ENCODE results near the gene SPATS2.
"Not testable (repeated sequence)": the region's sequence is repeated elsewhere in the genome, so short reads cannot be mapped to it uniquely, and the experiment has no call there.

Gene SPATS2

DNA sequence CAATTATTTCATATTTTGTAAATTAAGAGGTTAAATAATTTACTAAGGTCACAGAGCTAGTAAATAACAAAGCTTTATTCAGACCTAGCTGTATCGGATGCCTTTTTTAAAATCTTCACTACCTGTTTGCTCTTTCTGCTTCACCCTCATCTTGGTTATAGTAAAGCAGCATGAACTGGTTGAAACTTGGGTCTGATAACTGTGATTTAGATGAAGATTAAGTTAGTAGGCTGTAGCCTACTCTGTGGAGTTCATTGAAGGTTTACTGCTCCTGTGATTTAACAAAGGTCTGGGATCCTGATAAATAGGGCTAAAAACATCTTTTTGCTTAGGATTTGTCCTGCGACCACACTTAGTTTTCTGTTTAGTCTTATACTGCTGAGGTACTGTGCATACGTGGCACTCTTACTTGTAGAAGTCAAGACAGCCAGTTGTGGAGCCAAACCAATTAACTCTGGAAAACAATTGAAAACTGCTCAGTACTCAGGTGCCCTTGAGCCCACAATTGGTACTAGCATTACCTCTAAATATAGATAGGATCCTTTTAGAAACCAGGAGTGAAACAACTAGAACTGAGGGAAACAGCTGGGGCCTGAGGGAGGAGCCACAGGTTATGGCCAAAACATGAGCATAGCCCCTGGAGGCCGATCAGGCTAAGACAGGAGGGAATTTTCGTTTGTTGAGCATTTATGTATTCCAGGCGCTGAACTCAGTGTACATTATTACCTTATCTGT lies 2.3 kb downstream of the SPATS2 start:
- Mint-ChIP-seq H3K27ac (peak overlapping the region in 1 of 2 donors; percentile 63), H3K36me3 (ENCODE audit: insufficient read depth) (peaks cover 16% of the 10 kb centered on the region), H3K27me3 (no peaks in the 10 kb centered on the region), H3K4me1 (ENCODE audit: low read depth in 2 of 2) (peaks cover 12 to 20% of the 10 kb centered on the region in 2 donors), H3K4me3 (peak overlapping the region in 1 of 2 donors; percentile 13), H3K9me3 (no peaks in the 10 kb centered on the region)
- ATAC-seq (replicated peaks) (no peak), DNase-seq (no peak)

DNA sequence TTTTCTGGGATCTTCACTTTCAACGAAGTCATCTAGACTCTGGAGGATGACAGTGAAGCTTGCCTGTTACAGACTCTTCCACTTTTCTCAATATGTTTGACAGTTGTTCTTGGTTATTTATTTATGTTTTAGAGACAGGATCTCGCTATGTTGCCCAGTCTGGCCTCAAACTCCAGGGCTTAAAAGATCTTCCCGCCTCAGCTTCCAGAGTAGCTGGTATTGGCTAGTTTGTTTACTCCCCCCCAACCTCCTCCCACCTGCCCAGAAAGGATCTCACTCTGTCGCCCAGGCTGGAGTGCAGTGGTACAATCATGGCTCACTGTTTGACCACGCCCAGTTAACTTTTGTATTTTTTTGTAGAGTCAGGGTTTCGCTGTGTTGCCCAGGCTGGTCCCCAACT lies 3.3 kb downstream of the SPATS2 start:
- ATAC-seq (replicated peaks): no peak
- Mint-ChIP-seq H3K9me3 (no peaks in the 10 kb centered on the region), H3K36me3 (ENCODE audit: insufficient read depth) (peaks cover 16% of the 10 kb centered on the region), H3K4me1 (ENCODE audit: low read depth in 2 of 2) (peaks cover 12 to 23% of the 10 kb centered on the region in 2 donors), H3K27me3 (no peaks in the 10 kb centered on the region), H3K27ac (no peak overlapping the region), H3K4me3 (no peak overlapping the region)
- no peak for DNase-seq

DNA sequence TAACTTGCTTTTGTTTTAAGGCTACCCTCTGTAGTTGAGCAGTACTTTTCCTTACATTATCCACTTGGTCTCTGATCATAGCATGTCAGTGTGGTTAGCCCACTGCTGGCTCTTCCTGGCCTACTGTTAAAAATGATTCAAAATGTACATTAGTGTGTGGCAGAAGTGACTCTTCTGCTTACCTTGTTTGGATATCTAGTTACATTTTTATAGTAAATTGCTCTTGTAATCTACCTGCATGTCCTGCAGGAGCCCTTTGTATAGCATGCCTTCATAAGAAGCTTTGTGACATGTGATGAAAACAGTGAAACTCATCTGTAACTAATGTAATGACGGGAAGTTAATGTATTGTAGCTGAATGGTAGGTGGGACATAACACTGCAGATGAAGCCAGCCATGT lies 8.1 kb downstream of the SPATS2 start:
- Mint-ChIP-seq H3K4me1 (ENCODE audit: low read depth in 2 of 2) (peaks cover 2 to 7% of the 10 kb centered on the region in 2 donors), H3K27me3 (no peaks in the 10 kb centered on the region), H3K9me3 (no peaks in the 10 kb centered on the region), H3K36me3 (ENCODE audit: insufficient read depth) (peaks cover 4% of the 10 kb centered on the region), H3K27ac (no peak overlapping the region), H3K4me3 (no peak overlapping the region)
- DNase-seq (no peak), ATAC-seq (replicated peaks) (no peak)

DNA sequence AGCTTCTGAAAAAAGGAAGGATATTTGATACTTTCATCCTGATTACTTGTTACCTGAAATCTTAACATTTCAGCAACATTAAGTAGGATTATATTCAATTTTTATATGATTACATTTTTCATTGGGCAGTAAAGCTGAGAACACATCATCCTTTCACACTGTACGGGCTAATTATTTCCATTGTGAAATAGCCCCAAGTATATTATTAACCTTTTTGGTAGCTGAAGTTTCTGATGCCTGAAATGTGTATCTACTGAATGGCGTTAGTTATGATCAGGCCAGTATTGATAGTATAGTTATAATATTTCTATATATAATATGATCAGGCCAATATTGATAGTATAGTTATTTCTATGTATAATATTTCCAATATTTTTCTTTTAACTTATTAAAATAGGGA lies 10.1 kb downstream of the SPATS2 start:
- ATAC-seq (replicated peaks): no peak
- DNase-seq: no peak
- Mint-ChIP-seq H3K4me1 (ENCODE audit: low read depth in 2 of 2) (peaks cover 0 to 9% of the 10 kb centered on the region in 2 donors), H3K9me3 (no peaks in the 10 kb centered on the region), H3K4me3 (no peak overlapping the region), H3K27me3 (no peaks in the 10 kb centered on the region), H3K36me3 (ENCODE audit: insufficient read depth) (peaks cover 4% of the 10 kb centered on the region), H3K27ac (no peak overlapping the region)

DNA sequence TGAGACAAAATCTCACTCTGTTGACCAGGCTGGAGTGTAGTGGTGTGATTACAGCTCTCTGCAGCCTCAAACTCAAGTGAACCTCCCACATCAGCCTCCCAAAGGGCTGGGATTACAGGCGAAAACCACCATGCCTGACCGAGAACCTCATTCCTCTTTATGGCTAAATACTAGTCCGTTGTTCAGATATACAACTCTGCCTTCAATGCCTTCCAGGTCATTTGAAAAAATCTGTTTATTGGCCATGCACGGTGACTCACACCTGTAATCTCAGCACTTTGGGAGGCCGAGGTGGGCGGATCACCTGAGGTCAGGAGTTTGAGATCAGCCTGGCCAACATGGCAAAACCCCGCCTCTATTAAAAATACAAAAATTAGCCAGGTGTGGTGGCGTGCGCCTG lies 12.9 kb downstream of the SPATS2 start:
- DNase-seq; H3K27me3 Mint-ChIP-seq; H3K4me3 Mint-ChIP-seq; H3K9me3 Mint-ChIP-seq; H3K36me3 Mint-ChIP-seq (ENCODE audit: insufficient read depth); H3K4me1 Mint-ChIP-seq (ENCODE audit: low read depth in 2 of 2); ATAC-seq (replicated peaks); H3K27ac Mint-ChIP-seq: not testable (repeated sequence)

DNA sequence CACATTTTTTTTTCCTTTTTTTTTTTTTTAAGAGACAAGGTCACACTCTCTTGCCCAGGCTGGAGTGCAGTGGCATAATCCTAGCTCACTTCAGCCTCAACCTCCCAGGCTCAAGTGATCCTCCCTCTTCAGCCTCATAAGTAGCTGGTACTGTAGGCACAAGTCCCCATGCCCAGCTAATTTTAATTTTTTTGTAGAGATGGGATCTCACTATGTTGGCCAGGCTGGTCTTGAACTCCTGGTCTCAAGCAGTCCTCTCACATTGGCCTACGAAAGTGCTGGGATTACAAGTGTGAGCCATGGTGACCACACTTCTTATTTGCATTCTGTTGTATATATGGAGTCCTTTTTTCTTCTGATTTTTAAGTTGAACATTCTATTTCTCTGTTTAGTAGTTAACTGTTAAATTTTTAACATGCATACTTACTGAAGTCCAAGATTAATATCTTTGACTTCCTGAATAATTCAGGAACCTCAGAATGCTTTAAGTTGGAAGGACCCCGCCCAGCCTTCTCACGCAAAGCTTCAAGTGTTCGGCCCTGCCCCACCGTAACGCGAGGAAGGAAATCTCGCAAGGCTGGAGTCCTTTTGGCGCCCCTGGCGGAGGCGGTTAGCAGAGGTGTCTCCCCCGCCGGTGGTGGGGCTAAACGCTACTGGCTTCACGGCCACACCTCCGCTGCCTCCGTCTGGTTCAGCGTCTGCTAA lies 21.6 kb downstream of the SPATS2 start:
- H3K36me3 Mint-ChIP-seq (ENCODE audit: insufficient read depth): peaks cover 6% of the 10 kb centered on the region
- H3K27me3 Mint-ChIP-seq: no peaks in the 10 kb centered on the region
- H3K27ac Mint-ChIP-seq: no peak overlapping the region
- H3K4me1 Mint-ChIP-seq (ENCODE audit: low read depth in 2 of 2): peaks cover 6 to 7% of the 10 kb centered on the region in 2 donors
- peak overlapping the region; percentile 36 to 44 for H3K4me3 Mint-ChIP-seq
- ATAC-seq (replicated peaks) (peak; percentile 100), DNase-seq (peak; percentile 51 to 67 (median 57))
- H3K9me3 Mint-ChIP-seq: no peaks in the 10 kb centered on the region

DNA sequence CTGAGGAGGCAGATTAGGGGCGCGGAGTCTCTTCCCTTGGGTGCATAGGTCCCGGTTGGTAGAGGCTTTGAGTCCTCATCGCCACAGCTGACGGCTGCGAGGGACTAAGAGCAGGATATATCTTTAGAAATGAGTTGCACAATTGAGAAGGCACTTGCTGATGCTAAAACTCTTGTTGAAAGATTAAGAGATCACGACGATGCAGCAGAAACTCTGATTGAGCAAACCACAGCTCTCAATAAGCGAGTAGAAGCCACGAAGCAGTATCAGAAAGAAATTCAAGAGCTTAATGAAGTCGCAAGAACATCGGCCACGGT lies 22.1 kb downstream of the SPATS2 start:
- no peaks in the 10 kb centered on the region for H3K27me3 Mint-ChIP-seq
- peaks cover 6% of the 10 kb centered on the region for H3K36me3 Mint-ChIP-seq (ENCODE audit: insufficient read depth)
- DNase-seq (no peak), ATAC-seq (replicated peaks) (no peak)
- H3K4me1 Mint-ChIP-seq (ENCODE audit: low read depth in 2 of 2): peaks cover 6 to 7% of the 10 kb centered on the region in 2 donors
- no peaks in the 10 kb centered on the region for H3K9me3 Mint-ChIP-seq
- no peak overlapping the region for H3K27ac Mint-ChIP-seq
- H3K4me3 Mint-ChIP-seq: peak overlapping the region; percentile 36 to 44

DNA sequence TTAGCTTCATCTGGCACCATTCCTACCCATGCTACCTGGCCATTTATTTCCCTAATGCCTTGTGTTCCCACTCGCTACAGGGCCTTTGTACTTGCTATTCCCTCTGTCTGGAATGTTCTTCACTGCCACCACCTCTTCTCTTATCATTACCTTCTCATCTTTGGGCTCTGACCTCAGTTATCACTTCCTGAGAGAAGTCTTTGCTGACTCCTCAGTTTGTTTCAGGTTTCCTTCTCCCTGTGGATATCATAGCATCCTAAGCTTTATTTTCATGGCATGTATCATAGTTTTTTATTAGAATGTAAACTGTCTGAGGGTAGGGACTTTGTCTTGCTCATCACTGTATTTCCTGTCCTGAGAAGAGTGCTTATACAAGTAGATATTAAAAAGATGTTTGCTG lies 29.7 kb downstream of the SPATS2 start:
- ATAC-seq (replicated peaks) (no peak), DNase-seq (no peak)
- Mint-ChIP-seq H3K9me3 (no peaks in the 10 kb centered on the region), H3K27me3 (no peaks in the 10 kb centered on the region), H3K4me3 (no peak overlapping the region), H3K36me3 (ENCODE audit: insufficient read depth) (no peaks in the 10 kb centered on the region), H3K4me1 (ENCODE audit: low read depth in 2 of 2) (peaks cover 0 to 6% of the 10 kb centered on the region in 2 donors), H3K27ac (no peak overlapping the region)

DNA sequence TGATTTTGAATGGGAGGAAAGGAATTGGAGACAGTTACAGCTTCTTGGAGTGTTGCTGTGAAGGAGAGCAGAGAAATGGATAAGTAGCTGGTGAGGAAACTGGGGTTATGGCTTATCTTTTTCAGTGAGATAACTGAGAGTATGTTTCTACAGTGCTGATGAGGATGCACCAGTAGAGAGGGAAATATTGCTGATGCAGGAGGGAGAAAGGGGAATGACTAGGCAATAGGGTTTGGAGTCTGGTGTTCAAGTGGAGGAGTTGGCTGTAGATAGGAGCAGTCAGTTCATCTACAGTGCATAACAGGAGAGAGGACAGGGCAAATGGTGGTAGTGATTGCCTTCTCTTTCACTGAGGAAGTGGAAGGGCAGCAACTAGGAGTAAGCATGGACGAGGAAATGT lies 33.0 kb downstream of the SPATS2 start:
- Mint-ChIP-seq H3K36me3 (ENCODE audit: insufficient read depth) (no peaks in the 10 kb centered on the region), H3K4me3 (no peak overlapping the region), H3K27me3 (no peaks in the 10 kb centered on the region), H3K9me3 (no peaks in the 10 kb centered on the region), H3K27ac (no peak overlapping the region), H3K4me1 (ENCODE audit: low read depth in 2 of 2) (peaks cover 0 to 10% of the 10 kb centered on the region in 2 donors)
- DNase-seq (no peak), ATAC-seq (replicated peaks) (no peak)

DNA sequence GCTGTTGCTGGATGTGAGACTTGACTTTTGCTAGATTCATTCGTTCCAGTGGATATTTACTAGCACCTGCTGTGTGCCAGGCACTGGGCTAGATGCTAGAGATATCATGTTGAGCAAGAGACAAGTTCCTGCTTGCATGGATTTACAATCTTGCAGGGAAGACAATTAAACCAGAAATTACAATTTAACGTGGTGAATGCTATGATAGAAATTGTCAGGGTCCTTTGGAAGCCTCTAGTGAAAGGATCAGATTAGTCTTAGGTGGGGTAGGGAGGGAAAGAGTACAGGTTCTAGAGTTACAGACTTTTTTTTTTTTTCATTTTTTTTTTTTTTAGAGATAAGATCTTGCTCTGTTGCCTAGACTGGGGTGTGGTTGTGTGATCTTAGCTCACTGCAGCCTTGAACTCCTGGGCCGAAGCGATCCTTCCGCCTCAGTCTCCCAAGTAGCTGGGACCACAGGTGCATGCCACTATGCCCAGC lies 36.7 kb downstream of the SPATS2 start:
- peaks cover 0 to 10% of the 10 kb centered on the region in 2 donors for H3K4me1 Mint-ChIP-seq (ENCODE audit: low read depth in 2 of 2)
- H3K4me3 Mint-ChIP-seq: no peak overlapping the region
- DNase-seq: no peak
- H3K9me3 Mint-ChIP-seq: no peaks in the 10 kb centered on the region
- peak overlapping the region in 1 of 2 donors; percentile 57 for H3K27ac Mint-ChIP-seq
- no peaks in the 10 kb centered on the region for H3K27me3 Mint-ChIP-seq
- H3K36me3 Mint-ChIP-seq (ENCODE audit: insufficient read depth): peaks cover 4% of the 10 kb centered on the region
- ATAC-seq (replicated peaks): no peak

DNA sequence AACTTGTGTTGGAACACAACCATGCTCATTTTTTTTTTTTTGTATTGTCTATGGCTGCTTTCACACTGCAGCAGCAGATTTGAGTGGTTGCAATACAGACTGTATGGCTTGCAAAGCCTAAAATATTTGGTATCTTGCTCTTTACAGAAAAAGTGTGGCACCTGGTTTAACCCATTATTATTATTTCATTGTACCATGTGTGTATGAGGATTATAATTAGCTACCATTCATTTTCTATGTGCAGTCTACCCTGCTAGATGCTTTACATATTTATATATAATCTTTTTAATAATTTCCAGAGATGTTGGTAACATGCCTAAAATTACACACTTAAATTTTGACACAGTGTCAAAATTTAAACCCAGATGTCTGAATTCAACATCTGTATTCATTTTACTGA lies 37.7 kb downstream of the SPATS2 start:
- no peak overlapping the region for H3K4me3 Mint-ChIP-seq
- no peaks in the 10 kb centered on the region for H3K27me3 Mint-ChIP-seq
- H3K27ac Mint-ChIP-seq: no peak overlapping the region
- ATAC-seq (replicated peaks): no peak
- peaks cover 0 to 10% of the 10 kb centered on the region in 2 donors for H3K4me1 Mint-ChIP-seq (ENCODE audit: low read depth in 2 of 2)
- H3K36me3 Mint-ChIP-seq (ENCODE audit: insufficient read depth): peaks cover 4% of the 10 kb centered on the region
- no peaks in the 10 kb centered on the region for H3K9me3 Mint-ChIP-seq
- no peak for DNase-seq

DNA sequence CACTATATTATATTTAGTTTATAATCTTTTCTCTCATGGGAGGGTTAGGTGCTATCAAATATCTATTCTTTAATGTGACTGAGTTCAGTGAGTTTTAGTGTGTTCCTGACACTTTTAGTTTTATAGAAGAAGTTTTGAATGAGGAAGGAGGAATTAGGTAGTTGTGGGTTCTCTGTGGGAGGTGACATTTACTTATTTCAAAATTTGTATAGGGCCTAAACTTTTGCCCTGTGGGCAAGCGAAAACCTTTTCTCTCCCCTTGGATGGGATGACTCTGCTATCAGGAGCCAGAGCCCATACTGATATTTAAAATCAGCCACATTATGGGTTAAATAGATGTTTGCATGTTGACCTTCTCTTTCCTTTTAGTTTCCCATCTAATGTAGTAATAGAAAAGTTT lies 43.6 kb downstream of the SPATS2 start:
- no peak for ATAC-seq (replicated peaks)
- Mint-ChIP-seq H3K27ac (no peak overlapping the region), H3K27me3 (no peaks in the 10 kb centered on the region), H3K4me1 (ENCODE audit: low read depth in 2 of 2) (no peaks in the 10 kb centered on the region), H3K9me3 (no peaks in the 10 kb centered on the region), H3K4me3 (no peak overlapping the region), H3K36me3 (ENCODE audit: insufficient read depth) (peaks cover 4% of the 10 kb centered on the region)
- no peak for DNase-seq

DNA sequence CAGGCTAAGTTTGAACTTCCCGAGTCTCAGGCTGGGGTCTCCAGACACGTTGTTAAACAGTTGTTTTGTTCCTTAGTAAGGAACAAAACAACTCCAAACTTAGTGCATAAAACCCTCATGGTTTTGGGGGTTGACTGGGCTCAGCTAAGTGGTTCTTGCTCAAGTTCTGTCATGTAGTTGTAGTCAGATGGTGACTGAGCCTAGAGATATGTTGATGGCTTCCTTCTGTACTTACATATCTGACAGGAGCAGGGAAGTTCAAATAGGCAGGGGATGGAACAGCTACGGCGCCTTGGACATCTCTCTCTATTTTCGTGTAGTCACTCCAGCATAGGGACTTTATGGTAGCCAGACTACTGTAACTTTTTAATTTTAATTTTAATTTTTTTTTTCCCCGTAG lies 45.7 kb downstream of the SPATS2 start:
- Mint-ChIP-seq H3K36me3 (ENCODE audit: insufficient read depth) (peaks cover 4% of the 10 kb centered on the region), H3K4me1 (ENCODE audit: low read depth in 2 of 2) (no peaks in the 10 kb centered on the region), H3K27ac (no peak overlapping the region), H3K4me3 (no peak overlapping the region), H3K9me3 (no peaks in the 10 kb centered on the region), H3K27me3 (no peaks in the 10 kb centered on the region)
- DNase-seq: no peak
- ATAC-seq (replicated peaks): no peak

DNA sequence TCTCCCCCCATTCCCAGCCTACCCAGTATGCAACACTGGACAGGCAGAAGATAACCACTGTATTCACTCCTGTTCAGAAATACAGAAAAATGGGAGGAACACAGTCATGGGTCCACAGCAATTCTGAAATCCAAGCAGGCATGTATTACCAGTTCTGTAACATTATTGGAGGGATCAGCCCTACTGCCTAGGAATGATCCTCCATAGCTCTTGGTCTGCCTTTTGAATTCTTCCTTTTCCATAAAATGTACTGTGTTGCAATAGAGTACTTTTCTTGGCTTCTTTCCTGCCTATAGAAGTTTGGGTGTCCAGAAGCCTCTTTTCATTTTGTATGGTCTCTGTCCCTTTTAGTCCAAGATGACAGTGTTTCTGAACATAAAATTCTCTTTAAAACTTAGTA lies 46.5 kb downstream of the SPATS2 start:
- no peaks in the 10 kb centered on the region for H3K4me1 Mint-ChIP-seq (ENCODE audit: low read depth in 2 of 2)
- H3K36me3 Mint-ChIP-seq (ENCODE audit: insufficient read depth): no peaks in the 10 kb centered on the region
- ATAC-seq (replicated peaks) (no peak), DNase-seq (no peak)
- no peaks in the 10 kb centered on the region for H3K9me3 Mint-ChIP-seq
- H3K27ac Mint-ChIP-seq: no peak overlapping the region
- no peaks in the 10 kb centered on the region for H3K27me3 Mint-ChIP-seq
- no peak overlapping the region for H3K4me3 Mint-ChIP-seq
